ENCODE data around the gene CHTF18.

GRCh38 chr16:796296-797119, 8.1 kb downstream of the CHTF18 start:
- TF ChIP-seq CTCF (IDR thresholded peaks at IDR 0.05) (no peak), EP300 (IDR thresholded peaks at IDR 0.05) (no peak)
